HCT116 (cell line): ENCODE measurements around the gene DLX3. TPM values are rescaled to one million over a fixed set of nuclear protein-coding genes. Genes with fewer than 3 reads are reported as not detected.

Experiments
- ATAC-seq: fragments of 200-7000 bp; cut with Tn5 transposase; 2 replicates; pipeline ENCODE4 v1.9.1; 2020; ENCODE audit warnings: mild to moderate bottlenecking, moderate library complexity
- BruUV-seq: library from RNA; stranded (reverse); fragments of 400-500 nt; replicated peaks from 2 replicates; lab custom pipeline; 2021; lab: Mats Ljungman, UMichigan
- CTCF ChIA-PET: fragments of 300-600 bp; sonication (Branson Sonifier 250); formaldehyde crosslinking; loops from one replicate; lab custom pipeline; 2021; ENCODE audit warnings: antibody characterized with exemption; lab: Charles Lee
- POLR2A ChIA-PET: fragments of 300-600, 350-600 bp; sonication (Branson Sonifier 250); formaldehyde crosslinking; loops from one replicate; lab custom pipeline; 2021; ENCODE audit warnings: antibody characterized with exemption; lab: Charles Lee
- RAD21 ChIA-PET, 2 experiments: fragments of 300-600 bp; sonication (Branson Sonifier 250); formaldehyde crosslinking; loops; one replicate each; lab custom pipeline; 2023; ENCODE audit warnings: low total read pairs in 2 of 2; ENCODE audit not compliant: uncharacterized antibody in 2 of 2, unreplicated experiment in 2 of 2, low non-redundant PET in 1 of 2; lab: Charles Lee
- DNase-seq: peaks from one replicate; pipeline ENCODE4 v3.0.0-alpha.2; 2010; ENCODE audit warnings: low read depth, low spot score
- H2AFZ ChIP-seq: fragments of 200-600 bp; shearing (Covaris generic), sonication (generic); 2 replicates; pipeline ENCODE4 v1.6.1; 2017; ENCODE audit warnings: low read depth, mixed run types, mixed read lengths, antibody characterized with exemption, low read length; ENCODE audit not compliant: poor library complexity, severe bottlenecking
- H3K27ac ChIP-seq: 2 replicates; pipeline ENCODE4 v1.5.1; 2012; ENCODE audit warnings: low read depth, low read length
- H3K27me3 ChIP-seq: fragments of 200-600 bp; sonication (generic); 2 replicates; pipeline ENCODE4 v1.6.1; 2016; ENCODE audit warnings: mixed run types, low read length, mixed read lengths; ENCODE audit not compliant: insufficient read depth
- H3K36me3 ChIP-seq, 2 experiments: fragments of 200-500 bp in 1 of 2; fragments of 200-600 bp in 1 of 2; sonication (Bioruptor generic) in 1 of 2; sonication (generic) in 1 of 2; 2 replicates each; pipeline versions ENCODE4 v1.5.1 to v1.6.1; 2014 to 2016; ENCODE audit warnings: low read length in 2 of 2, inconsistent platforms in 1 of 2, mixed read lengths in 1 of 2, mixed run types in 1 of 2; ENCODE audit not compliant: insufficient read depth in 2 of 2, control insufficient read depth in 1 of 2
- H3K4me1 ChIP-seq, 2 experiments: fragments of 200-600 bp in 1 of 2; sonication (generic) in 1 of 2; 2 replicates each; pipeline versions ENCODE4 v1.5.1 to v1.6.1; 2012 to 2017; ENCODE audit warnings: low read length in 2 of 2, inconsistent platforms in 1 of 2, mild to moderate bottlenecking in 1 of 2, mixed read lengths in 1 of 2, mixed run types in 1 of 2, moderate library complexity in 1 of 2; ENCODE audit not compliant: insufficient read depth in 2 of 2, control insufficient read depth in 1 of 2
- H3K4me2 ChIP-seq: fragments of 200-600 bp; sonication (generic); 2 replicates; pipeline ENCODE4 v1.6.1; 2017; ENCODE audit warnings: mixed run types, low read length, mixed read lengths
- H3K4me3 ChIP-seq, 2 experiments: fragments of 200-600 bp in 1 of 2; sonication (generic) in 1 of 2; replicated peaks in 1 of 2; 2 replicates each; pipeline ENCODE4 v1.5.1; 2011 to 2016; ENCODE audit warnings: low read length in 2 of 2, control low read depth in 1 of 2, low read depth in 1 of 2, mild to moderate bottlenecking in 1 of 2, mixed read lengths in 1 of 2, mixed run types in 1 of 2
- H3K79me2 ChIP-seq: fragments of 200-600 bp; sonication (generic); 2 replicates; pipeline ENCODE4 v1.6.1; 2017; ENCODE audit warnings: mild to moderate bottlenecking, mixed run types, low read length, moderate library complexity, mixed read lengths; ENCODE audit not compliant: insufficient read depth
- H3K9ac ChIP-seq: fragments of 200-600 bp; sonication (generic); 2 replicates; pipeline ENCODE4 v1.6.1; 2016; ENCODE audit warnings: low read length, mixed read lengths
- H3K9me2 ChIP-seq: fragments of 200-600 bp; sonication (generic), shearing (Covaris generic); 2 replicates; pipeline ENCODE4 v1.6.1; 2017; ENCODE audit warnings: mixed run types, mild to moderate bottlenecking, moderate library complexity; ENCODE audit not compliant: insufficient read depth
- H3K9me3 ChIP-seq, 2 experiments: fragments of 200-500 bp in 1 of 2; fragments of 200-600 bp in 1 of 2; sonication (Bioruptor generic) in 1 of 2; sonication (generic) in 1 of 2; 2 replicates each; pipeline ENCODE4 v1.6.1; 2014 to 2017; ENCODE audit warnings: low read length in 2 of 2, mixed read lengths in 2 of 2, inconsistent platforms in 1 of 2, low read depth in 1 of 2, mild to moderate bottlenecking in 1 of 2, mixed run types in 1 of 2, moderate library complexity in 1 of 2; ENCODE audit not compliant: control insufficient read depth in 1 of 2, insufficient read depth in 1 of 2
- H4K20me1 ChIP-seq: fragments of 200-600 bp; sonication (generic), shearing (Covaris generic); 2 replicates; pipeline ENCODE4 v1.6.1; 2017; ENCODE audit warnings: mixed run types, mild to moderate bottlenecking, moderate library complexity; ENCODE audit not compliant: insufficient read depth
- ATF3 ChIP-seq: IDR thresholded peaks from 2 replicates; pipeline ENCODE4 v1.6.1; 2012
- CEBPB ChIP-seq: IDR thresholded peaks from 2 replicates; pipeline ENCODE4 v1.6.1; 2012; ENCODE audit warnings: low read depth
- ELF1 ChIP-seq: IDR thresholded peaks from 2 replicates; pipeline ENCODE4 v1.6.1; 2012; ENCODE audit warnings: low read depth, borderline replicate concordance
- EZH2phosphoT487 ChIP-seq: fragments of 200-600 bp; IDR thresholded peaks from 2 replicates; pipeline ENCODE4 v1.6.1; 2018; ENCODE audit warnings: antibody characterized with exemption, borderline replicate concordance
- JUND ChIP-seq: IDR thresholded peaks from 2 replicates; pipeline ENCODE4 v1.6.1; 2012
- MAX ChIP-seq: IDR thresholded peaks from 2 replicates; pipeline ENCODE4 v1.6.1; 2012
- POLR2A ChIP-seq: IDR thresholded peaks from 2 replicates; pipeline ENCODE4 v1.7.0; 2011; ENCODE audit warnings: borderline replicate concordance; ENCODE audit not compliant: insufficient read depth, insufficient read length; ENCODE audit errors: extremely low read depth
- RAD21 ChIP-seq: IDR thresholded peaks from 2 replicates; pipeline ENCODE4 v1.6.1; 2012; ENCODE audit warnings: low read depth, mild to moderate bottlenecking
- SP1 ChIP-seq: IDR thresholded peaks from 2 replicates; pipeline ENCODE4 v1.6.1; 2012; ENCODE audit warnings: low read depth
- TCF7L2 ChIP-seq: IDR thresholded peaks from 2 replicates; pipeline ENCODE4 v1.7.0; 2011; ENCODE audit warnings: borderline replicate concordance, inconsistent platforms; ENCODE audit not compliant: insufficient read depth, insufficient read length; ENCODE audit errors: extremely low read depth
- ZFX ChIP-seq: fragments of 450-650 bp; IDR thresholded peaks from 2 replicates; pipeline ENCODE4 v1.6.1; 2017
- intact Hi-C: fragments of 100-400 bp; cut with micrococcal nuclease; formaldehyde crosslinking; loops from 2 replicates; pipeline ENCODE4 v1.10.0; 2022
- total RNA-seq: library from RNA; stranded (reverse); gene quantifications from one replicate; pipeline ENCODE4 v1.2.1, GENCODE V29; 2021; ENCODE audit not compliant: unreplicated experiment
- TF ChIP-seq, protein P1 (sequence below), 3 experiments: fragments of 200-600 bp in 1 of 3; sonication (generic) in 1 of 3; IDR thresholded peaks in 2 of 3; conservative IDR thresholded peaks in 1 of 3; 2 replicates each; pipeline ENCODE4 v1.5.1; 2012 to 2017; ENCODE audit warnings: low read depth in 2 of 3, low read length in 2 of 3, antibody characterized with exemption in 1 of 3, borderline replicate concordance in 1 of 3, control low read depth in 1 of 3, mild to moderate bottlenecking in 1 of 3, mixed read lengths in 1 of 3, mixed run types in 1 of 3, moderate library complexity in 1 of 3; ENCODE audit not compliant: insufficient read depth in 1 of 3

The DLX3 gene
- total RNA-seq, 1 experiment from 2014 or later: not detected

GRCh38 chr17:49970498-49970897 is 24.5 kb downstream of the DLX3 start:
- no peak overlapping the region for H3K27ac ChIP-seq
- DNase-seq (no peak), ATAC-seq (no peak)
- H2AFZ ChIP-seq: no peak overlapping the region
- RAD21 ChIA-PET: interaction anchor here in 1 of 2 experiments (0.5 kb wide), 1 partner anchor 83 kb away, joined by 4 read pairs; no protein-coding TSS in a partner anchor
- no TSS peak for BruUV-seq
- H3K36me3 ChIP-seq: no peaks in the 10 kb centered on the region
- no peaks in the 10 kb centered on the region for H4K20me1 ChIP-seq
- H3K27me3 ChIP-seq: peaks cover 21% of the 10 kb centered on the region; the same call in 1 of the 2 replicates
- TF ChIP-seq CEBPB (no peak), MAX (no peak), ATF3 (no peak), SP1 (no peak), TCF7L2 (no peak), ELF1 (no peak), ZFX (no peak), EZH2phosphoT487 (no peak), RAD21 (no peak), JUND (no peak), POLR2A (no peak)
- TF ChIP-seq, protein P1, sequence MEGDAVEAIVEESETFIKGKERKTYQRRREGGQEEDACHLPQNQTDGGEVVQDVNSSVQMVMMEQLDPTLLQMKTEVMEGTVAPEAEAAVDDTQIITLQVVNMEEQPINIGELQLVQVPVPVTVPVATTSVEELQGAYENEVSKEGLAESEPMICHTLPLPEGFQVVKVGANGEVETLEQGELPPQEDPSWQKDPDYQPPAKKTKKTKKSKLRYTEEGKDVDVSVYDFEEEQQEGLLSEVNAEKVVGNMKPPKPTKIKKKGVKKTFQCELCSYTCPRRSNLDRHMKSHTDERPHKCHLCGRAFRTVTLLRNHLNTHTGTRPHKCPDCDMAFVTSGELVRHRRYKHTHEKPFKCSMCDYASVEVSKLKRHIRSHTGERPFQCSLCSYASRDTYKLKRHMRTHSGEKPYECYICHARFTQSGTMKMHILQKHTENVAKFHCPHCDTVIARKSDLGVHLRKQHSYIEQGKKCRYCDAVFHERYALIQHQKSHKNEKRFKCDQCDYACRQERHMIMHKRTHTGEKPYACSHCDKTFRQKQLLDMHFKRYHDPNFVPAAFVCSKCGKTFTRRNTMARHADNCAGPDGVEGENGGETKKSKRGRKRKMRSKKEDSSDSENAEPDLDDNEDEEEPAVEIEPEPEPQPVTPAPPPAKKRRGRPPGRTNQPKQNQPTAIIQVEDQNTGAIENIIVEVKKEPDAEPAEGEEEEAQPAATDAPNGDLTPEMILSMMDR (IDR thresholded peaks at IDR 0.05 in 2 of 3, conservative IDR thresholded peaks at IDR 0.05 in 1 of 3; ENCODE audit: borderline replicate concordance in 1 of 3, insufficient read depth in 1 of 3, low read depth in 2 of 3, low read length in 2 of 3): no peak
- no peak overlapping the region for H3K4me3 ChIP-seq
- H3K9me2 ChIP-seq: no peaks in the 10 kb centered on the region
- no peak overlapping the region for H3K9ac ChIP-seq
- no peaks in the 10 kb centered on the region for H3K9me3 ChIP-seq
- peaks cover 9 to 31% of the 10 kb centered on the region in 2 experiments; a peak in 3 of 4 replicates for H3K4me1 ChIP-seq
- intact Hi-C loops: no loop called here
- H3K79me2 ChIP-seq: no peaks in the 10 kb centered on the region
- CTCF ChIA-PET: no interaction called here
- POLR2A ChIA-PET: no interaction called here
- no peak overlapping the region for H3K4me2 ChIP-seq
